Measurements from ENCODE around the gene CARD14. TPM values are rescaled to one million over a fixed set of nuclear protein-coding genes. Genes with fewer than 3 reads are reported as not detected.
"Not testable (repeated sequence)": the region's sequence is repeated elsewhere in the genome, so short reads cannot be mapped to it uniquely, and the experiment has no call there.

CARD14 gene
- total RNA-seq, 1 donor from 2014 or later: not detected

DNA sequence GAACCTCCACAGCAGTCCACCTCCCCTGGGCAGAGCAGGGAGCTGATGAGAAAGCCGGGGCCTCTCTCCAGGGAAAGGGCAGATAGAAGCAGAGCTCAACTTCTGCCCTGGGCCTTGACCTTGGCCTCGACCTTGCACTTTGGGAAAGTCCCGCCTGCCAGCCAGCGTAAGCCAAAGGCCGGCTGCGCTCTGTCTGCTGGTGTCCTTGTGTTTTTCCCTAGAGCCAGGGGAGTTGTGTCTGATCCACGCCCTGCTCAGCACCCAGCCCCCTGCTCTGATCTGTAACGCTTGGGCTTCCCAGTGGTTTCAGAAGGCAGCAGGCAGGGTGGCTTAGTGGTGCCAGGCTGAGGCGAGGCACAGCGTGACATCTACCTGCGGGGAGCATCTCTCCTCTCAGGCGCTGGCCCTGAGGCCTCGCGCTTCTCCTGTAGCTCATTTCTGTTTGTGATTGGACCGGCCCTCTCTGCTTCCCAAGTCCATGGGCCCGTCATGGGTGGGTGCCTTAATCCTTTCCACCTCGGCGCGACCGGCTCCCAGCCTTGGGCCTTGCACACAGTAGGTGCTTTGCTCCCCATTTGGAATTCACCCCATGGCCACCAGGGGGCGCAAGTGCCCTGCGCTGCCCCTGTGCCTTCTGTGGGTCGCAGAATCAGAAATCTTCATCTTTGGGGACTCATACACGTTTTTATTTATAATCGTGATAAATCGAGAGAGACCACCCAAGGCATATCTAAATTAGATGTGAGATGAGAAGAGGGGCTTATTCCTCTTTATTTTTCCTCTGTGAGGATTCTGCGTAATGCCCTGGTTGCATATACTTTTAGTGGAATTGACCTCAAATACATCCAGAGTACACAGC is 26.1 kb downstream of the CARD14 start:
- Mint-ChIP-seq H3K27me3 (ENCODE audit: low read depth) (peaks cover 3% of the 10 kb centered on the region), H3K27ac (no peak overlapping the region), H3K9me3 (peaks cover 4% of the 10 kb centered on the region), H3K36me3 (ENCODE audit: low read depth) (no peaks in the 10 kb centered on the region), H3K4me1 (ENCODE audit: low read depth) (no peaks in the 10 kb centered on the region), H3K4me3 (ENCODE audit: low read depth) (no peak overlapping the region)
- DNase-seq (ENCODE audit: low spot score): peak; percentile 20
- intact Hi-C loops (cut with micrococcal nuclease): loop anchor here (1.0 kb wide), 1 partner anchor 57 kb away; no protein-coding TSS in a partner anchor

DNA sequence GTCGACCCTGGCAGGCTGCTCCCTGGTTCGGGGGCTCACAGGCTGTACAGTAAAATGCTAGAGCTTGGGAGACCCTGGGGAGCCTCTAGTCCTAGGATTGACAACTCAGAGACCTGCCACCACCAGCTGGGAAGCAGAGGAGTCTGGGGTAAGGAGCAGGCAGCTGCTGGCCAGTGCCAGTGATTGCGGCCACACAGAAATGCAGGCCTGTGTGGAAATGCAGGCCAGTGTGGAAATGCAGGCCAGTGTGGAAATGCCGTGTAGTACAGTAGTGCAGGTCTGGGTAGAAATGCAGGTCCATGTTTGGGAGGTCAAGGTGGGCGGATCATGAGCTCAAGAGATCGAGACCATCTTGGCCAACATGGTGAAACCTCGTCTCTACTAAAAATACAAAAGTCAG is 26.8 kb downstream of the CARD14 start:
- intact Hi-C loops (cut with micrococcal nuclease): loop anchor here (1.0 kb wide), 1 partner anchor 57 kb away; no protein-coding TSS in a partner anchor
- no peak for DNase-seq (ENCODE audit: low spot score)
- no peak overlapping the region for H3K4me3 Mint-ChIP-seq (ENCODE audit: low read depth)
- H3K27ac Mint-ChIP-seq: no peak overlapping the region
- H3K27me3 Mint-ChIP-seq (ENCODE audit: low read depth): peaks cover 3% of the 10 kb centered on the region
- H3K36me3 Mint-ChIP-seq (ENCODE audit: low read depth): no peaks in the 10 kb centered on the region
- H3K4me1 Mint-ChIP-seq (ENCODE audit: low read depth): no peaks in the 10 kb centered on the region
- peaks cover 4% of the 10 kb centered on the region for H3K9me3 Mint-ChIP-seq

DNA sequence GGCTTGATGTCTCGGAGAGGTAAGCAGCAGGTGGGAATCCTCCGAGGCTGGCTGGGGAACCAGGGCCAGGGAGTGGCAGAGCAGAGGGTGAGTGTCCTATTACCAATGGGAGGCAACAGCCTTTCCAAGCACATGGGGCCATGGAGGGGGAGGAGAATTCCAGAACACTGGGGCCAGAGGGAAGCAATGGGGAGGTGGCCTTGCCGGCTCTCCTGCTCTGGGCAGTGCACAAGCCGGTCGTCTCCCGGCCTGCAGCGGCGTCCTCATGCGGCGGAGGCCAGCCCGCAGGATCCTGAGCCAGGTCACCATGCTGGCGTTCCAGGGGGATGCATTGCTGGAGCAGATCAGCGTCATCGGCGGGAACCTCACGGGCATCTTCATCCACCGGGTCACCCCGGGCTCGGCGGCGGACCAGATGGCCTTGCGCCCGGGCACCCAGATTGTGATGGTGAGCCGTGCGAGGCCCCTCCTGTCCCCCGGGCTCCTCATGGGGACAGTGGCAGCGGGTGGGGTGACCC is 28.4 kb downstream of the CARD14 start:
- Mint-ChIP-seq H3K36me3 (ENCODE audit: low read depth) (no peaks in the 10 kb centered on the region), H3K4me1 (ENCODE audit: low read depth) (no peaks in the 10 kb centered on the region), H3K4me3 (ENCODE audit: low read depth) (no peak overlapping the region), H3K9me3 (peaks cover 4% of the 10 kb centered on the region), H3K27me3 (ENCODE audit: low read depth) (peaks cover 3% of the 10 kb centered on the region), H3K27ac (no peak overlapping the region)
- no peak for DNase-seq (ENCODE audit: low spot score)
- intact Hi-C loops (cut with micrococcal nuclease): no loop called here

DNA sequence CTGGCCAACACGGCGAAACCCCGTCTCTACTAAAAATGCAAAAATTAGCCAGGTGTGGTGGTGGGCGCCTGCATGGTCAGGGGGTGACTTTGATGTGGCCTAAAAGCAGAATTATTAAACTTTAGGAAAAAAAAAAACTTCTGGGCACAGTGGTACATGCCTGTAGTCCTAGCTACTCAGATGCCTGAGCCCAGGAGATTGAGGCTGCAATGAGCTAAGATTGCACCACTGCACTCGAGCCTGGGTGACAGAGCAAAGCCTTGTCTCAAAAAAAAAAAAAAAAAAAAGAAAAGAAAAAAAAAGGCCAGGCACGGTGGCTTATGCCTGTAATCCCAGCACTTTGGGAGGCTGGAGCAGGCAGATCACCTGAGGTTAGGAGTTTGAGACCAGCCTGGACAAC is 29.5 kb downstream of the CARD14 start:
- intact Hi-C loops (cut with micrococcal nuclease); H3K4me3 Mint-ChIP-seq (ENCODE audit: low read depth); H3K4me1 Mint-ChIP-seq (ENCODE audit: low read depth); H3K27me3 Mint-ChIP-seq (ENCODE audit: low read depth); H3K9me3 Mint-ChIP-seq; H3K27ac Mint-ChIP-seq; DNase-seq (ENCODE audit: low spot score); H3K36me3 Mint-ChIP-seq (ENCODE audit: low read depth): not testable (repeated sequence)

DNA sequence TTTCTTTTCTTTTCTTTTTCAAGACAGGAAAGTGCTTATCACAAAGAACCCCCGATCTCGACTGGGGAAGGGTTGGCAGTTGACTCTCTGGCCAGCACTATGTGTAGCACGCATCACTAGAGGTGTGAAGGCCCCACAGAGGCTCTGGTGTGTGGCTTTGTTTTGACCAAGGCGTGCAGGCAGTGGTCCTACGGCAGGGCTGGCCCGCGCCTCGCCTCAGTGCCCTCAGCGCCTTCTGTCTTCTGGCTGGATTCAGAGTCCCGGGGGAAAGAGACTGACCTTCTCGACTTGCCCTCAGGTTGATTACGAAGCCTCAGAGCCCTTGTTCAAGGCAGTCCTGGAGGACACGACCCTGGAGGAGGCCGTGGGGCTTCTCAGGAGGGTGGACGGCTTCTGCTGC is 31.6 kb downstream of the CARD14 start:
- DNase-seq (ENCODE audit: low spot score): no peak
- no peaks in the 10 kb centered on the region for H3K27me3 Mint-ChIP-seq (ENCODE audit: low read depth)
- no peaks in the 10 kb centered on the region for H3K4me1 Mint-ChIP-seq (ENCODE audit: low read depth)
- no peak overlapping the region for H3K27ac Mint-ChIP-seq
- no peaks in the 10 kb centered on the region for H3K9me3 Mint-ChIP-seq
- intact Hi-C loops (cut with micrococcal nuclease): no loop called here
- H3K4me3 Mint-ChIP-seq (ENCODE audit: low read depth): no peak overlapping the region
- H3K36me3 Mint-ChIP-seq (ENCODE audit: low read depth): no peaks in the 10 kb centered on the region

DNA sequence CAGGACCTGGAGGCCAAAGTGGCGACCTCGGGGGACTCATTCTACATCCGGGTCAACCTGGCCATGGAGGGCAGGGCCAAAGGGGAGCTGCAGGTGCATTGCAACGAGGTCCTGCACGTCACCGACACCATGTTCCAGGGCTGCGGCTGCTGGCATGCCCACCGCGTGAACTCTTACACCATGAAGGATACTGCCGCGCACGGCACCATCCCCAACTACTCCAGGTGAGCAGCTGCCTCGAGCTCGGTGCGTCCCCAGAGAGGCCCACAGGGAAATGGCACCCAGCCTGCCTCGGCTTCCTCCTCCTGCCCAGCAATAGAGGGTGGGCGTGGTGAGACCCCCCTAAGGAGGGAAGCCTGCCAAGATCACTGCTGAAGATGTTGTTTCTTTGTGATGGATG is 32.4 kb downstream of the CARD14 start:
- no peaks in the 10 kb centered on the region for H3K9me3 Mint-ChIP-seq
- H3K27ac Mint-ChIP-seq: no peak overlapping the region
- intact Hi-C loops (cut with micrococcal nuclease): no loop called here
- no peaks in the 10 kb centered on the region for H3K36me3 Mint-ChIP-seq (ENCODE audit: low read depth)
- H3K4me3 Mint-ChIP-seq (ENCODE audit: low read depth): no peak overlapping the region
- H3K4me1 Mint-ChIP-seq (ENCODE audit: low read depth): no peaks in the 10 kb centered on the region
- no peaks in the 10 kb centered on the region for H3K27me3 Mint-ChIP-seq (ENCODE audit: low read depth)
- no peak for DNase-seq (ENCODE audit: low spot score)

DNA sequence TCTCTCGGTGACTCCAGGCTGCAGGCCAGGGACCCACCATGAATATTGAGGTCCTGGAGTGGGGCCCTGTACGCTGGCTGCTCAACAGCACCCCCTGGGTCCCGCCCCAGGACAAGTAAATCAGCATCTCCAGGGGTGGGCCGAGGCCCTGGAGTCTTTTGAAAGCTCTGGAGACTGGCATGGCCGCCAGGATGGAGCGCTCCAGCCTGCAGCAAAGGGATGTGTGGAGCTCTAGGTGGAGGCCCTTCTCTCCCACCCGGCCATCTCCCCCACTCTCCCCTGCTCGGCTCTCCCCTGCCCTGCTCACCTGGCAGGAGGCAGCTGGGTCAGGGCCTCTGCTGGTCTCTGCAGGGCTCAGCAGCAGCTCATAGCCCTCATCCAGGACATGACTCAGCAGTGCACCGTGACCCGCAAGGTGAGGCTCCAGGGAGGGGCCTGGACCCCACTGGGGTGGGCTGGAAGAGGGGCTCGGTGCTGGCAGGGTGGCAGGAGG is 33.7 kb downstream of the CARD14 start:
- no peaks in the 10 kb centered on the region for H3K27me3 Mint-ChIP-seq (ENCODE audit: low read depth)
- no peak overlapping the region for H3K4me3 Mint-ChIP-seq (ENCODE audit: low read depth)
- no peaks in the 10 kb centered on the region for H3K9me3 Mint-ChIP-seq
- no peak overlapping the region for H3K27ac Mint-ChIP-seq
- intact Hi-C loops (cut with micrococcal nuclease): no loop called here
- no peak for DNase-seq (ENCODE audit: low spot score)
- H3K36me3 Mint-ChIP-seq (ENCODE audit: low read depth): no peaks in the 10 kb centered on the region
- no peaks in the 10 kb centered on the region for H3K4me1 Mint-ChIP-seq (ENCODE audit: low read depth)

DNA sequence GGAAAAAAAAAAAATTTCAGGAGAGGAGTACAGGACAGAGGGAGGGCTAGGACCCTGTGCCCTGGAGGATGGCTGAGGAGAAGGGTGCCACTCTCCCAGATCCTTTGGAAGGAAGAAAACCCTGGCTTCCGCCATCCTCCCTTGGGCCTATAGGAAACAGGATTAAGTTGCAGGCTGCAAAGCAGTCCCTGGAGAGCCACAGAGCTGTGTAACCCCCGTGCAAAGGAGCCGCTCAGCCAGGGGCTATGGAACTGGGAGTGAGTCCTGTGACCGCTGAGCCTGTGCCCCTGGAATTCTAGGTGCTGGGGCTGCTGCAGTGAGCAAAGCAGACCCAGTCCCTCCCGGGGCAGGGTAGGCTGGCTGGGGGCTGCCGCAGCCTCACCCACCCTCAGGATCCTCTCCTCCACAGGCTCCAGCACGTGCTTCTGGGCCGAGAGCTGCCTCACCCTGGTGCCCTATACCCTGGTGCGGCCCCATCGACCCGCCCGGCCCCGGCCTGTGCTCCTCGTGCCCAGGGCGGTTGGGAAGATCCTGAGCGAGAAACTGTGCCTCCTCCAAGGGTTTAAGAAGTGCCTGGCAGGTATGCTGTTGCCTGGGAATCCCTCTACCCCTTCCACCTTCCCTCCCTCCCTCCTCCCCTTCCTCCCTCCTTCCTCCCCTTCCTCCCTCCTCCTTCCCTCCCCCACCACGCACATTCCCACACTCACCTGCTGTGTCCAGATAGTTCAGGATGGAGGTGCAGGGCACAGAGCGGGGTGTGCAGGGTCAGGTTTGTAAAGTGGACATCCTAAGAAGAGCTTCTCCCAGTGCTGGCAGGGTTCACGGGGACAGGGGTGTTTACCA is 35.0 kb downstream of the CARD14 start:
- Mint-ChIP-seq H3K36me3 (ENCODE audit: low read depth) (peaks cover under 1% of the 10 kb centered on the region), H3K27me3 (ENCODE audit: low read depth) (no peaks in the 10 kb centered on the region), H3K4me3 (ENCODE audit: low read depth) (no peak overlapping the region), H3K4me1 (ENCODE audit: low read depth) (no peaks in the 10 kb centered on the region), H3K9me3 (no peaks in the 10 kb centered on the region), H3K27ac (no peak overlapping the region)
- no peak for DNase-seq (ENCODE audit: low spot score)
- intact Hi-C loops (cut with micrococcal nuclease): no loop called here

DNA sequence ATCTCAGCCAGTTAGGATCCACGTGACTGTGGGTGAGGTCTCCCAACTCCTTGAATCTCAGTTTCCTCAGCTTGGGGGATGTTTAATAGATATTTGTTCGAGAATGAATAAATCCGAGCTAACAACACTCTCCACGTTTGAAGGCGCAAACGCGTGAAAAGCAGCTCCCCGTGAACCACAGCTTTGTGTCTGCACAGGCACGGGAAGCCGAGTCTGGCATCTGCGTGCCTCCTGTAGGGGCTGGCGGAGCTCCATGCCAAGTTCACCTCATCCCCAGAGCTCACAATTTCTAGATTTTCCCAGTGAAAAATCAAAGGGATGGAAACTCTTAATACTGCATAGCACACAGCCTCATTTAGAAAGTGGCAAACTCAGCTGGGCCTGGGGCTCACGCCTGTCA is 36.0 kb downstream of the CARD14 start:
- intact Hi-C loops (cut with micrococcal nuclease): no loop called here
- no peak for DNase-seq (ENCODE audit: low spot score)
- H3K4me3 Mint-ChIP-seq (ENCODE audit: low read depth): no peak overlapping the region
- no peaks in the 10 kb centered on the region for H3K9me3 Mint-ChIP-seq
- H3K4me1 Mint-ChIP-seq (ENCODE audit: low read depth): no peaks in the 10 kb centered on the region
- peaks cover 7% of the 10 kb centered on the region for H3K36me3 Mint-ChIP-seq (ENCODE audit: low read depth)
- no peaks in the 10 kb centered on the region for H3K27me3 Mint-ChIP-seq (ENCODE audit: low read depth)
- no peak overlapping the region for H3K27ac Mint-ChIP-seq

DNA sequence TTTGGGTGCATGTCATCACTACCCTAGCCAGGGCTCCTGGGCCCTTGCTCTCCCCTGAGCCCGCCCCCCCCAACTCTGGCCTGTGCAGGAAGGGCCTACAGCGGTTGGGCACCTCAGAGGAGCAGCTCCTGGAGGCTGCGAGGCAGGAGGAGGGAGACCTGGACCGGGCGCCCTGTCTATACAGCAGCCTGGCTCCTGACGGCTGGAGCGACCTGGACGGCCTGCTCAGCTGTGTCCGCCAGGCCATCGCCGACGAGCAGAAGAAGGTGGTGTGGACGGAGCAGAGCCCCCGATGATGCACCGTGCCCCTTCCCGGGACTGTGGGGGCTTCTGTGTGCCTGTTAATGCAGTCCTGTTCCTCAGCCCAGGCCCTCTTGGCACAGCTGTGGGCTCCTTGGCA is 38.2 kb downstream of the CARD14 start:
- Mint-ChIP-seq H3K4me3 (ENCODE audit: low read depth) (no peak overlapping the region), H3K9me3 (no peaks in the 10 kb centered on the region), H3K4me1 (ENCODE audit: low read depth) (no peaks in the 10 kb centered on the region), H3K27me3 (ENCODE audit: low read depth) (no peaks in the 10 kb centered on the region), H3K27ac (no peak overlapping the region), H3K36me3 (ENCODE audit: low read depth) (peaks cover 8% of the 10 kb centered on the region)
- DNase-seq (ENCODE audit: low spot score): no peak
- intact Hi-C loops (cut with micrococcal nuclease): no loop called here

DNA sequence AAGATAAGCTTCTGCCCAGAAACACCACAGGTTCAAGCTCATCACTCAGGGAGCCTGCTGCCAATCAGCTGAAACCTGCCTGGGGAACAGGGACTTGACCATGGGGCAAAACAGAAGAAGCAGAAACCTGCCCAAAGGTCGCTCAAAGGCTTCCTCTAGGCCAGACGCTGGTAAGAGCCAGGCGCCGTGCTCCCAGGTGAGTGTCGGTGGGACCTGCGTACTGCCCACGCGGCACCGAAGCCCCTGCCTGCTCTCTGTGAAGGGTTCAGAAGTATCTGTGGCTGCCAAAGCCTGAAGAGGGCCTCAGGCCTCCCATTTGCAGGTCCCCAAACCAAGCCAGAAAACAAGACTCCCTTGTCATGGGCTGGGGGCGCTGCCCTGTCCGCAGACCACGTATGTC is 39.9 kb downstream of the CARD14 start:
- Mint-ChIP-seq H3K4me1 (ENCODE audit: low read depth) (no peaks in the 10 kb centered on the region), H3K36me3 (ENCODE audit: low read depth) (peaks cover 8% of the 10 kb centered on the region), H3K27me3 (ENCODE audit: low read depth) (no peaks in the 10 kb centered on the region), H3K27ac (no peak overlapping the region), H3K4me3 (ENCODE audit: low read depth) (no peak overlapping the region), H3K9me3 (no peaks in the 10 kb centered on the region)
- intact Hi-C loops (cut with micrococcal nuclease): no loop called here
- DNase-seq (ENCODE audit: low spot score): no peak

DNA sequence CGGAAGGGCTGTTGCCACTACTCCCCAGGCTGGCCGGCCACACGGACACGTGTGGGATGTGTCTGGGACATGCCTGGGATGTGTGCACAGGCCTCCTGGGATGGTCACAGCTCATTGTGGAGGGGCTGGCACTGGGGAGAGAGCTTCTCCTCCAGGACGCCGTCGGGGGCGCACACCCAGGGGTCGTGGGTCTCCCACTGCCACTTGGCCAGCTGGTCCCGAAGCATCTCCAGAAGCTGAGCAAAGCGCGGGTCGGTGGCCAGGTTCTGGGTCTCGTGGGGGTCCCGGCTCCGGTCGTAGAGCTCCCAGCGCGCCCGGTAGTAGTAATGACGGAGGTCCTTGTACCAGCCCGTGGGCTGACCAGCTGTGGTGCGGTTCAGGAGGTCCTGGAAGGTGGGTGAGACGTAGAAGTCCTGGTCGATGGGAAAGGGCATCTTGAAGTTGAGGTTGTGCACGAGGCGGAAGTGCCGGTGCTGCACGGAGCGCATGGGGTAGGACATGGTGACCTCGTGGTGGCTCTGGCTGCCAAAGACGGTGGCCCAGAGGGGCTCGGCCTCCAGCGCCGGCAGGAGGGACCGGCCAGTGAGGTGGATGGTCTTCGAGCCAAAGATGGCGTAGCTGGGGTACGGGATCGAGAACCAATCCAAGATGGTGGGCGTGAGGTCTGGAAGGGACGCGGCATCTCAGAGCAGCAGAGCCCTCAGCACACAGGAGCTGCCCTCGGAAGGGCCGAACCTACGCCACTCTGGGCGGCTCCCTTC is 40.7 kb downstream of the CARD14 start:
- Mint-ChIP-seq H3K27me3 (ENCODE audit: low read depth) (no peaks in the 10 kb centered on the region), H3K4me1 (ENCODE audit: low read depth) (no peaks in the 10 kb centered on the region), H3K9me3 (no peaks in the 10 kb centered on the region), H3K36me3 (ENCODE audit: low read depth) (peaks cover 8% of the 10 kb centered on the region), H3K4me3 (ENCODE audit: low read depth) (no peak overlapping the region), H3K27ac (no peak overlapping the region)
- DNase-seq (ENCODE audit: low spot score): no peak
- intact Hi-C loops (cut with micrococcal nuclease): no loop called here

Measured in activated T-helper 2 cell treated with anti-CD3 and anti-CD28 coated beads, Interferon-gamma antibody, Interleukin-2, Interleukin-4, amounts not matched to agents 10 μg/mL and 5 μg/mL and 100 μg/mL, durations not matched to agents 14 hours and 24 hours and 36 hours (primary cell).